Measurements from ENCODE around the gene AGGF1.

DNA sequence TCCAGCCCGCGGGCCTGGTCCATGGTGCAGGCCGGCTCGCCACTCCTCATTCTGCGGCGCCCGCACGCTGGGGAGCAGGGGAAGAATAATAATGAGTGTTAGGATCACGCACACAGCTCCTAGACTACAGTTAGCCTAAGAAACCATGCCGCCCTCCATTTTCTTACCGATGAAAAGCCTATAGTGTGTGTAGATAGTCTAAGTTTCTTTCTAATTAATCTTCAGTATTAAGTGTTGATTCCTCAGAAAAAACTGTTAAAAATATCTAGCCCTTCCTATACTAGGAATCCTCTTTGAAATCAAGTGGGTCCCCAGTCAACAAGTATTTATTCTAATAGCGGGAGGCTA, 47.6 kb downstream of the AGGF1 start:
- TF ChIP-seq, protein P1, sequence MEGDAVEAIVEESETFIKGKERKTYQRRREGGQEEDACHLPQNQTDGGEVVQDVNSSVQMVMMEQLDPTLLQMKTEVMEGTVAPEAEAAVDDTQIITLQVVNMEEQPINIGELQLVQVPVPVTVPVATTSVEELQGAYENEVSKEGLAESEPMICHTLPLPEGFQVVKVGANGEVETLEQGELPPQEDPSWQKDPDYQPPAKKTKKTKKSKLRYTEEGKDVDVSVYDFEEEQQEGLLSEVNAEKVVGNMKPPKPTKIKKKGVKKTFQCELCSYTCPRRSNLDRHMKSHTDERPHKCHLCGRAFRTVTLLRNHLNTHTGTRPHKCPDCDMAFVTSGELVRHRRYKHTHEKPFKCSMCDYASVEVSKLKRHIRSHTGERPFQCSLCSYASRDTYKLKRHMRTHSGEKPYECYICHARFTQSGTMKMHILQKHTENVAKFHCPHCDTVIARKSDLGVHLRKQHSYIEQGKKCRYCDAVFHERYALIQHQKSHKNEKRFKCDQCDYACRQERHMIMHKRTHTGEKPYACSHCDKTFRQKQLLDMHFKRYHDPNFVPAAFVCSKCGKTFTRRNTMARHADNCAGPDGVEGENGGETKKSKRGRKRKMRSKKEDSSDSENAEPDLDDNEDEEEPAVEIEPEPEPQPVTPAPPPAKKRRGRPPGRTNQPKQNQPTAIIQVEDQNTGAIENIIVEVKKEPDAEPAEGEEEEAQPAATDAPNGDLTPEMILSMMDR (IDR thresholded peaks at IDR 0.05), result no peak
- TF ChIP-seq POLR2A (IDR thresholded peaks at IDR 0.05), result no peak

All from vagina (tissue), 2 donors.